Measurements from ENCODE around the gene DGKB.

The DGKB gene

DNA sequence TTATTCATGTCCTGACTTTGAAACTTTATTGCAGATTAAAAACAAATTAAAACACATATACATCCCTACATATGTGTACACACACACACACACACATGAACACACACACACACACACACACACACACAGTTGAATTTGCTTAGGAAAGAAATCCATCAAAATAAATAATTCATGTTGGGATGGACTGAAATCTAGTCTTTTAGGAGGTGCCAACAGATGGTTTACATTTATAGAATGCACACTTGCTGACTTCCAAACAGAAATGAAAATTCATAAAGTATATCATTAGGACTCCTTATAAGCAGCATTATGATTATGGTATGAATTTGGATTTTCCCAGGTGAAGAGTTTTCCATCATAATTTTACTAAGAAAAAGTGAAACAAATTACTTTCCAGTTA is 642.5 kb downstream of the DGKB start:
- no peak for DNase-seq

DNA sequence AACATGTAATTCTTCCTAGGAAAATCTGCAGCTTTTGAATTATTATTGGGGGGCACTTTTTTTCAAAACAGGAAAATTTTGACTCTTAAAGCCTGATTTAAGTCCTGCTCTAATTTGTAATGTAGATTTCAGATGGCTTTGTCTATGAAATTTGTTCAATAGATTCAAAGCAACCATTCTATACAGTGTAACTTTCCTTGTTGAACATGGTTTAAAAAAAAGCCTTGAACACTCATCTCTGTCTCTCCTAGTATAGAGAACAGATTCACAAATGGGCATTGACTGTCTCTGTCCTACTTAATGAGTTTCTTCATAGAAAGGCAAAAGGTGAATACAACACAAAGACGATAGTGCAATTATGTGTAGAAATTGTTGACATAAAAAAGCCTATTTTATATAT is 643.7 kb downstream of the DGKB start:
- DNase-seq = no peak

DNA sequence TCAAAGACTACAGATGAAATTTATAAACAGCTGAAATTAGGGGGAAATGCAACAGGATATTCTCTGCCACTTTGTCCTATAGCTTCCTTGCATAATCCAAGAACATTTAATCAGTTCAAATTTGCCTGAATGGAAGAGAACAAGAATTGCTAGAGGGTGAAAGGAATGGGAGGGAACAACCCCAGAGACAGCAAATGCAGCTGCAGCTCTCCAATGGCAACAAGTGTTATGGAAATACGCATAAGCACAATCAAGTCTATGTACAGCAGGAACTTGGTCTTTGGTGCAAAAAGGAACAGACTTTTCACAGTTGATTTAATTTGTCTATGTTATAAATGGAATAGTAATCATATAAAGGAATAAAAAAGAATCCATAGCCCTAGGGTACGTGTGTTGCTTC is 644.1 kb downstream of the DGKB start:
- no peak for DNase-seq

DNA sequence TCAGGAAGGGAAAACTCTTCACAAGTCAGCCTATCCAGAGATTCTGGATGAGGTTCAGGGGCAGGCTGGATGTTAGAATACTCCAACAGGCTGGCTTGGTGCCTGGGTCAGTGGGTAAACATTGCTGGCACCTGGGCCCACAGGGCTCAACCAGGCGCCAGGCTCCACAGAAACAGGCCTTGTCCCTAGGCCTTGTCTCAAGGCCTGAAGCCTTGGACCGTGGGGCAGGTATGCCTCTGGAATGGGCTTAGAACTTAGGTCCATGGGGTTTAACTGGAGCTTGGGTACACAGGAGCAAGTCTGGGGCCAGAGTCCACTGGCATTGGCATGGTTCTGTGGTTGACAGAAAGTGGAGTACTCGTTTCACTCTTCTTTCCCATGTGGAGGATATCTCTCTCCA is 650.1 kb downstream of the DGKB start:
- DNase-seq = no peak

DNA sequence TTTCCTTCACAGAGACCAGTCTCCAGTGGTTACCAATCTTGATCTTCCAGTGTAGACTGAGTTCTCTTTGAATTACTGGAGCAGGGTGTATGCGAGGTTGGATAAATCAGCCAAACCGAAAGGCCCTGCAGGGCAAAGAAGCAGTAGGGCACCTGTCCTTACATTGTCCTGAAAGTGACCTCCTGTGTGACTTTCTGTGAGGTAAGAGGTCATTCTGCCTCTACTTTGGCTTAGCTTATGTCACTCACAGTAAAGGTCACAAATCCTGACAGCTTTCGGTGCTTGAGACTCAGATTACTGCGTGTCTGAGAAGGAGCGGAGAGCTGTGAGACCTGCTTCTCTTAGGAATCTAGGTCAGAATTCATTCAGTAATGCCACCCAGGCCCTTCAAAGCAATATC is 660.4 kb downstream of the DGKB start:
- DNase-seq = no peak

DNA sequence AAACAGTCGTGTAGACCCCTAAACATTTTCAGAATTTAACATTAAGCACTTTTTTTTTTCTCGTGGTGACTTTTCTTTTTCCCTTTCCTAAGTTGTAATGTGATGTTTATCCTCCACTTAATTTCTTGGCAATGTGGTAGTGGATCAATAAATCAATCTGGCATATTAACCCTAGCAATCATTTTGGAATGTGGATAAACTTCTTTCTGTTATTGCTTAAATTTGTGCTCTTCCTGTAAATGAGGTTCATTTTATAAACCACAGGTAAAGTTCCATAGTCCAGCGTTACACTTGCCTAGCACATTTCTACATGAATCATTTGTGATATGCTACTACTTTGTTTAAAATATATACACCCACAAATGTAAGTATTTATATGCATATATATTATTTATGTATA is 665.7 kb downstream of the DGKB start:
- no peak for DNase-seq

DNA sequence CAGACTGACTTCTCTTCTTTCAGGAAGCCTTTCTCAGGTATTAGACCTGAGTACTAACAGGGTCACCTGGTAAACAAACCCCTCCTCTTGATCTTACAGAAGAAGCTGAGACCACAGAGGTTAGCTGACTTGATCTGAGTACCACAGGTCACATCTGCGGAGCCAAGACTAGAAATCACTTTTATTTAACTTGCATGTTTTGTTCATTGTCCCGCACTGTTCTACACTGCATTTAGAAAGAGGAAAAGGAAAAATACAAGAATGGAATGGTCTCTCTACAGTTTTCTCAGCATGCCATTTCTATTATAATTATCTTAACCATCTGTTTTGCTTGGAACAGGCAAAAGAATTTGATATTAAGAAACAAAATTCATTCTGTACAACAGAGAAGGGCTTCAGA is 667.5 kb downstream of the DGKB start:
- DNase-seq = no peak

DNA sequence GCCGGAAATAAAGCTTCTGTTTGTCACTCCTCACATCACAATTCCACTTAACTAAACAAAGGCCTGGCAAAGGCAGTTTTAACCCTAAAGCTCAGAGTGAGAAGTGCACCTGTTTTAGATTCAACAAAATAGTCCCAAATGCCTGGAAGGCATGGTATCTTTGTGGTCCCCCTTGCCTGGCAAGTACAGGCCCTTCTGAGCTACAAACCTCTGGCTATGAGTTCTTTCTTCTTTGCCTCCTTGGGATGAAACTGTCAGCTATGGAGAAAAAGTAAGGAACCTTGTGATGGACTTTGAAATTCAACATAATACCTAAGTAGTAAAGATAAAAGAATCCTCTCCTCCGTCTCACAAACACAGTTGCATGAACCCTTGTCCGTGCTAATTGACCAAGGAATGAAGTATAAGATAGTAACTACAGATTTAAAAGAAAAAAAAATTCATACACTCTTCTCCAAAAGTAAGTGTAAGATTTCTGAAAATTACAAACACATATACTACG is 668.6 kb downstream of the DGKB start:
- no peak for DNase-seq

DNA sequence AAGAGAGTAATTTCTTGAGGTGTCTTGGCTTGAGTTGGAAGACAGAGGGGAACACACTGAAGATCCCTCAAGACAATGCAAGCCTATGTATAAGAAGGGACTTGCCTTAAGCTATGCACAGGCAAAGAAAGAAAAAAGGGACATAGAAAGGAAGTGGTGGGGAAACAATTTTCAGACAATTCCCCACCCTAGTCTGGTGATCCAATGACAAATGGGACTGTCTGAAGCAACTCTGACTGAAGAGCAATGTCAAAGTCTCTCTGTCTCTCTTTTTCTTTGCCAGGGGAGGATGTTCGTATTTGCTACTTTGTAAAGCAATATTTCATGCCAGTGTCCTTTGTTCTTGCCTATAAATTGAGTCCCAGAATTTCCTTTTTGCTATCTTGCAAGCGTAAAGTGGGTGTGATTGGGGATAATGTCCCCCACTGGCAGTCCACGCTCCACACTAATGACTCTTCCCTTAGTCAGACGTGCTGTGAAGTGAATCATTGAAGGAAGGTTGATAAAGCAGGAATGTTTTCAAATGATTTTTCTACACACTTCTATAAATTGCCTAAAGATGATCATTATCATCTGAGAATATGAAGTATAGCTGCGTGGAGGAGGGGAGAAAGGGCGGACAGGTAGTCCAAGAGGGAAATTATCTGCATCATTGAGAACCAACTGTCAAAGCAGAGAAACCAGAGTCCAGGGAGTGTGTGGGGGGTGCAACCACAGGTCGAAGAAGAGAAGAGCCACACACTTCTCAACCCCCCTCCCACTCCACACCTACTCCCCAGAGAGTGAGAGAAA is 669.3 kb downstream of the DGKB start:
- no peak for DNase-seq

DNA sequence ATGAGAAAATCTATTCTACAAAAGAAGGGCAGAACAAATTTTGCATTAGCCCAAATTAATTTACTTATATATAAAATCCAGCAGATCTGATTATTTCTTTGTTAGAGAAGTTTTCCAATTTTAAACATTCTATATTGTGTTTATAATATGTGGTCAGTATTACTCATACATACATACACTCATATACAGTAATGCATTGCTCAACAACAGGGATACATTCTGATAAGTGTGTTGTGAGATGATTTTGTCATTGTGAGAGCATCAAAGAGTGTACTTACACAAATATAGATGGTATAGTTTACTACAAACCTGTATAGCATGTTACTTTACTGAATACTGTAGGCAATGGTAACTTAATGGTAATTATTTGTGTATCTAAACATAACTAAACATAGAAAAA is 673.5 kb downstream of the DGKB start:
- DNase-seq = no peak

DNA sequence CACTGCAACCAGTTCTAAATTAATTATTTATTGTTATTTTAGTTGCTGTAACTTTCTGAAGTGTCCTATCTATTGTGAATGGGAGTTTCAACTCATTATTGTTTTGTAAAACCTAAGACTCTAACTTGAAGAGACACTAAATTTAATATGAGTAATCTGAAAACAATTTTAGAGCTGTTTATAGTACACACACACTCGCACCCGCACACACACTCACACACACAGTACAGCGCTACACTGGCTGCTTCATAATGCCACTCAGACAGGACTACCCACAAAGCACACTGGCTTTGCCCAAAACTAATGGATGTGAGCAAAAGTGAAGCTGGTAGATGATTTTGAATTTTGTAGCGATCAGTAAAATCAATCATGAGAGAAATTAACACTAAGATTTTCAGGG is 674.2 kb downstream of the DGKB start:
- DNase-seq = no peak

DNA sequence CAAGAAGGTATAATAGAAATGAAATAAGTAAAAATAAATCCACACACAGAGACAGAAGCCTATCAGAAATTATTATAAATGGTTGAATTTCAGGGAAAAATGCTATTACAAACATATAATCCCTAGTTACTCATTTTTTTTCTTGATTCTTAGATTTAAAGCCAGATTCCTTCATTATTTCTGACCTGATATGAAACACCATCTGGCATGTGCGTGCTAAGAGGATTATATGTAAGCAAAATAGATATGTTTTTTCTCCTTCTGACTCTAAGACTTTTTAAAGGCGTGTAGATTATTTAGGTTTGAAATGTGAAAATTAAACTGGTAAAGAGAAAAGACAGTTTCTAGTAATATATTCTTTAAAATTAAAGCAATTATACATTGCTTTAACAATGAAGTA is 676.4 kb downstream of the DGKB start:
- DNase-seq = no peak

DNA sequence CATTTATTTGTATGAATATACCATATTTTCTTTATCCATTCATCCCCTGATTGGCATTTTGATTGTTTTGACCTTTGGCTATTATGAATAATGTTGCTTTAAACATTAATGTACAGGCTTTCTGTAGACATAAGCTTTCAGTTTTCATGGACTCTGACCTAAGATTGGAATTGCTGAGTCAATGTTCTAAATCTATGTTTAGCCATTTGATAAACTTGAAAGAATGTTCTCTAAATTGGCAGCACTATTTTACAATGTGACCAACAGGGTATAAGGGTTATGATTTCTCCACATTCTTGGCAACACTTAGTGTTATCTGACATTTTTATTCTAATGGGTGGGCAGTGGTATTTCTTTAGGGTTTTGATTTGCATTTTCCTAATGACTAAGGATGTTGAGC is 683.4 kb downstream of the DGKB start:
- DNase-seq = no peak

DNA sequence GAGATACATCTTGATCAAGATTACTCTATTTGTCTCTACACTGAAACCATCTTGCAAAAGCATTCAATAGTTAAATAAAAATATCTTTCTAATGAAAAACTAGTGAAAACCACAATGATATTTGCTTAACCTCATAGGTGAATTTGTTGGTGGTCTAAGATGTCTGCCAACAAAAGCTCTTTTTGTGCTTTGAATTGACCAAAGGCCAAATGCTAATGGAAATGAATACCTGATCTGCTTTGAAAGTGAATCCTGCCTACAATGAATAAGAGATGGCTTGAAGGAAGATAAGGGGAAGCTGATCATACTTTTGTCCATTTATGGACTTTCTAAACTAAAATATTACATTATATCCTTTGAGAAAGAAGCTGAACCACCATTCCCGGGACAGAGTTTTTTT is 684.2 kb downstream of the DGKB start:
- DNase-seq = no peak

DNA sequence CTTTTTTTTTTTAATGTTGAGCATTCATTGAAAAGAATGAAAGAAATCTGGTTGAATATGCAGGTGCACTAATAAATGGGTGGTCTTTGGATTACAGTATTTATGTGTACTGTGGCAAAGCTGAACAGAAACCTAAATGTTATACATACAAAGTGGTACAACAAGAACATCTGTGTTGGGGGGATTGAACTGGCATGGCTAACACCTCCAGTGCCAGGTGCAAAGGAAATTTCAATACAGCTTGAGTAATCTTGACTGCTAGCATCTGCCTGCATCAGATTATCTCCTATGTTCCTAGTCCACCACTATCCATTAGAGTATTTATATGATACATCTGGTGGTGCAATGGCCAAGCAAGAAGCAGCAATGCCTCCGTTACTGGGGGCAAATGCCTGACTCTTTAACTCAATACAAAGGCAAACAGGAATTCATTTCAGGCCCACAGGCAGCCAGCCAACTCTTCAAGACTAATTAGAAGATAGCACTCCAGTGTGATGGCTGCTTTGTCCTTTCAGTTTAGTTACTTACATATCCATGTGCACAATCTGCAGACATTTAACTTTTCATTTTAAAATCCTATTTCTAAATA is 692.6 kb downstream of the DGKB start:
- no peak for DNase-seq

DNA sequence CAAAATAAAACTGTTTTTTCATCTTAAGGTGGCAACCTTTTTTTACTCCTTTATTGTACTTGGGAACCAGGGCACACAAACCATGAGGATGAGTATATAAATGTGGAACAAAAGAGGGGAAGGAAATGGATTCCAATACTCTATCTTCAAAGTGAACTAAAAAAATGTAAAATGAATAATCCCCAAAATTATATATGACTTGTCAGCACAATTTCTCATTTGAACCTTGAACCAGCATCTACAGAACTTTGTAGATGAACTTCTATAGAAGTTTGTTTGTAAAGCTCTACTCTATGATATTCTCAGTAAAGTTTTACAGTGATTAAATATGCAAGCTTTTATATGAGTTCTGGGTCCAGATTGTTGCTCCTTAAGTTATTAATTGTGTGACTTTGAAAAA is 694.8 kb downstream of the DGKB start:
- no peak for DNase-seq

DNA sequence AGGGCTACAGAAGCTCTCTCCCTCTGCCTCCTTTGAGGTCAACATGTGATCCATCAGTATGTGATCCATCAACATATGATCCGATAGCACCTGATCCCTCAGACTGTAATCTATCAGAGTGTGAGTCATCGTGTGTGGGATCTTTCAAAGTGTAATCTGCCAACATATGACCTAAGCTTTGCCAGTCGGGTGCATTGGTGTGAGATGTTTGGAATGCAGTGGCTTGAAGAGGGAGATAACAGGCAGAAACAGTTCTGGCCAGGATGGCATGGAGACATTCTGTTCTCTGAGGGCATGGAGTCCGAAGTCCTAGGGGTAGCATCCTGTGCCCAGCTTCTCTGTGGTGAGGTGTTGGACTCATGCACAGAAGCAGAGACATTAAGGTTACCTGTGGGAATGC is 695.4 kb downstream of the DGKB start:
- DNase-seq = no peak

DNA sequence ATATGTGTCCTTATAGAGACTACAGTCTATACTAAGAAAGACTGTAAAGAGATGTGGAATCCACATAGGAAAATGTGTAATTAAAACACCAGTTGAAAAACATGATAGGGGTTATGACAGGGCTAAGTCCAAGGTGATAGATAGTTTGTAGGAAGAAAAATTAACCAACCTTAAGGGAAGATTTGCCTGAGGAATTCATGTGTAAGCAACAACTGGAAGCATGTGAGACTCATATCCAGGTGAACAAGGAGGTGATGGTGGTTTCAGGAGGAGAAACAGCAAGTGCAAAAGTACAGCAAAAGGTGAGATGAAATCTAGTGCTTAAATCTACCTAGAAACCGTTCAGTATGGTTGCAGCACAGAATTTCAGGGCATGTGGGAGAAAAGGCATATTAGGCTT is 696.4 kb downstream of the DGKB start:
- no peak for DNase-seq

DNA sequence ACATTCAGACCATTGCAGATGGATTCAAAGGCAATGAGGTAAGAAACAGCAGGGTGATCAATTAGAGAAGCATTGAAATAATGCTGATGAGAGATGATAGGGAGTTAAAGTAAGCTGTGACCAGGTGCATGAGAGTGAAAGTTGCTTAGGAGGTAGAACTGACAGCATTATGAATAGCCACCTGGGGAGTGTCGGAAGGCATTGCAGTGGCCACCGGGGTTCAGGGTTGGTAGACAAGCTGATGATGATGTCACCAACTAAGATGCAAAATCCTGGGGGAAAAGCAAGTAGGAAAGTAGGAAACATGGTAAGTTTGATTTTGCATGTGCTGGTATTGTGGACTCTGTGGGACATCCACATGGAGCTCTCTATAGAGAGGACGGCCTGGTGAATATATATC is 701.2 kb downstream of the DGKB start:
- DNase-seq = no peak

DNA sequence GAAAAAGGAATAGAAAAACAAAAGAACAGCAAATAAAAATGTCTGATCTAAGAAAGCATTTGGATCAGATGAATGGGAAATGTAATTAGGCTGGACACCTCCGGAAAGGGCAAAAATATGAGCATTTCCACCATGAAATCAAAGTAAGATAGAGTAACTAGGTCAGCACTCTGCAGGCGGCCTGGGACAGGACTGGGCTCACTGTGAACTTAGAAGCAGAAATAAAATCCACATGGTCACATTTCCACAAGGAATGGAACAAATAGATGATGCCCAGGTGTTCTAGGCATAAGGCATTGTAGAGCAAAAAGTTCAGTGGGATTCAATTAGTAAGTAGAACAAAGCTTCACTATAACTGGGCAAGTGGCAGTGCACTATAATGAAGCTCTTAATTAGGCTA is 703.2 kb downstream of the DGKB start:
- no peak for DNase-seq

DNA sequence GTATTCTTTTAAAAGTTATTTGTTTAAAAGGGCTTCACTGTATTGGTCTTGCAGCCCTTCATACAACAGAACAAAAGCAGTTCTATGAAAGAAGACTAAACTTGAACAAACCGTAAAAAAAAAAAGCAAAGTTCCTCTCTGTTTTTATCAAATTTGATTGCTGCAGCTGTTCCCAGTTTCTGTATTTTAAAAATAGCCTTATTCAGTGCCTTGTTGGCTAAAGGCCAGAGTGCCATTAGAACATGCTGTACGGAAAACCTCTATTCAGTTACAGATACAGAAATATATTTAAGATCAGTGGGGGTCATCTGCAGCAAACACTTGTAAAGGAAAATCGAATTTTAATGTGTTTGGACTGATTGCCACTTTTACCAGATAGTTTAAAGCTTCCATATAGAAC is 705.3 kb downstream of the DGKB start:
- DNase-seq = no peak

DNA sequence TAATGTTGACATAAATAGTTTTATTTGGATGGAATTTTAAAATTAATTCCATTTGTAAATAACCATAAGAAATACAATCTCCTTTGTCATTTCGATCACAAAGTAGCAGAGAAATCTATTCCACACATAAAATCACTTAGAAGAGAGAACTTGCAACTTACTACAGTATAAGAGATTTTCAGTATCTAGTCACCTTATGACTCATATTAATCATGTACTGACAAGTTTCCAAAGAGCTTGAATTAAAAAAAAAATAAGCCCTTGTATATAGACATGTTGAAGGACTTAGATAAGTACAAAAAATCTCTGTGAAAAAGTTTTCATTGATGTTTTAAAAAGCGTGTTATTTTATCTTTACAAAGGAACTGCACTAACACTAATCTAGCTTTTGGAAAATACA is 706.0 kb downstream of the DGKB start:
- DNase-seq = no peak

DNA sequence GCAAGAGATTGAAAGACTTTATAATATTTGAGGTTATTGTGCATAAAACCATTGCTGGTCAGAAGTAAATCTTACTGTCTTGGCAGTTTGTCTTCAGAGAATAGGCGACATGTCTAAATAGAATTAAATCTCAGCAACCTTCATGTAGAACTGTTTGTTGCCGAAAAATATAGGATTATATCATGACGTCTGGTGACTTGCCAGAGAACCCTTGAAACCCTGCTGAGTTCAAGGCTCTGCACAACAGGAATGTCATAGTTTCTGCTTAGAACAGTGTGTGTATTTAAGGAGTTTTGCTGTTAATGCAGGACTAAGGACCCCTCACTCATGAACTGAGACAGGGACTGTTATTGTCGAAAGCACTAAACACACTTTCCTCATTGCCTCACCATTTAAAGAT is 706.7 kb downstream of the DGKB start:
- no peak for DNase-seq

DNA sequence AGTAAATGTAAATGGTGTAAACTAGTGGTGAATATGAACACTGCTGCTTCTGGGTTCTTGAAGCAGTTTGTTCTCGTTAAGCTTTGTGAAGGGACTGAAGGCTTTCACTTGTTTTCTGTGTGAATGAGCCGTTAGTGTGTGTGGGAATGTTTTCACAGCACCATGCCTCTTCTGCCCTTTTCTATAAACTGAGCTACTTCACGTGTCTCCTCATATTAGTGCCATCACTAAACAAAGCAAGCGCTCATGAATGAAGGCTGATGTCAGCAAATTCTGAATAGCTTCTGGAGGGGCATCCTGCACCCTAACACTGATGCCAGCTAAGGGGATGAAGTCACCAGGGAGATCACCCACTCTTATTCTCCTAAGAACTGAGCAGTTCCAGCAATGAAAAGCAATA is 707.5 kb downstream of the DGKB start:
- no peak for DNase-seq

DNA sequence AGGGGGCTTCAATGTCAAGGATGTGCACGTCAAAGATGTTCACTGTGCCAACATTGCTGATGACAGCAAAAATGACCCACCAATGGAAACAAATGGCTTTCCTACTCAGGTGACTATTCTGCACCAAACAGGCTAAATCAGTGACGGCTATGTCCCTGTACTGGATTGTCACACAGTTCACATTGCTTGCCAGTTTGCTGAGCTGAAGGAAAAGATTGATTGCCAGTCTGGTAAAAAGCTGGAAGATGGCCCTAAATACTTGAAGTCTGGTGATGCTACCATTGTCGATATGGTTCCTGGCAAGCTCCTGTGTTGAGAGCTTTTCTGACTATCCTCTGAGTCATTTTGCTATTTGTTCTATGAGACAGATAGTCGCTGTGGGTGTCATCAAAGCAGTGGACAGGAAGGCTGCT is 710.9 kb downstream of the DGKB start:
- DNase-seq = no peak
